ENCODE data around the gene UGT2B7. TPM values are rescaled to one million over a fixed set of nuclear protein-coding genes. Genes with fewer than 3 reads are reported as not detected.

UGT2B7 gene
- total RNA-seq, 6 experiments from 2014 or later = 0.14 to 0.24 (median 0.20) TPM; not detected in 3

- H3K27me3 Mint-ChIP-seq (ENCODE audit: insufficient read depth) = no peaks in the 10 kb centered on the region
- no peak overlapping the region for H3K4me3 Mint-ChIP-seq
- TF ChIP-seq CTCF (IDR thresholded peaks at IDR 0.05) = no peak
- no peak overlapping the region for H3K27ac Mint-ChIP-seq
- H3K36me3 Mint-ChIP-seq (ENCODE audit: low read depth) = no peaks in the 10 kb centered on the region
- DNase-seq = no peak
- H3K9me3 Mint-ChIP-seq = no peaks in the 10 kb centered on the region
- peaks cover 30% of the 10 kb centered on the region for H3K4me1 Mint-ChIP-seq (ENCODE audit: low read depth)
These were observed 6.9 kb upstream of the UGT2B7 start for GRCh38 chr4:69089388-69089787.

DNA sequence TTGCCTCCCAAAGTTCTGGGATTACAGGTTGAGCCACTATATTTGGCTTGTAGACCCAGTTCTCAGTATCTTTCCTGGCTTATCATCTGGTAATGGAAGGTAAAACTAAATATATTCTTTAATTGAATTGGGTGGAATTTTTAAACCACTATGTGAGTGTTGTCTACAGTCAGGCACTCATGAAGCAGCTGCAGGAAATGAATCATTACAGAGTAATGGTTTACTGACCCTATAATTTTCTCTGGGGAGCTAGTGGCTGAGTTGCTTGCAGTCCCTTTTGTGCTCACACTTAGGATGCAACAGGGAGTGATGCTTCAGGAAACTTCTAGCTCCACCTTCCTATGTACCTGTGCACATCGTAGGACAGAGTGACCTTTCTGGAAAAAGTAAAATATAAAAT lies 4.1 kb upstream of the UGT2B7 start:
- no peak overlapping the region; the same call in 1 of the 2 replicates for H3K4me3 Mint-ChIP-seq
- H3K27ac Mint-ChIP-seq = peak overlapping the region; percentile 42
- peaks cover 47% of the 10 kb centered on the region for H3K4me1 Mint-ChIP-seq (ENCODE audit: low read depth)
- H3K27me3 Mint-ChIP-seq (ENCODE audit: insufficient read depth) = no peaks in the 10 kb centered on the region
- TF ChIP-seq CTCF (IDR thresholded peaks at IDR 0.05) = no peak
- no peaks in the 10 kb centered on the region for H3K9me3 Mint-ChIP-seq
- peak; percentile 52 for DNase-seq
- no peaks in the 10 kb centered on the region for H3K36me3 Mint-ChIP-seq (ENCODE audit: low read depth)

- H3K27me3 Mint-ChIP-seq (ENCODE audit: insufficient read depth) = no peaks in the 10 kb centered on the region
- DNase-seq = no peak
- TF ChIP-seq CTCF (IDR thresholded peaks at IDR 0.05) = no peak
- peak overlapping the region; percentile 26; the same call in 1 of the 2 replicates for H3K27ac Mint-ChIP-seq
- no peaks in the 10 kb centered on the region for H3K36me3 Mint-ChIP-seq (ENCODE audit: low read depth)
- peaks cover 49% of the 10 kb centered on the region for H3K4me1 Mint-ChIP-seq (ENCODE audit: low read depth)
- no peak overlapping the region for H3K4me3 Mint-ChIP-seq
- H3K9me3 Mint-ChIP-seq = no peaks in the 10 kb centered on the region
These were observed 3.2 kb upstream of the UGT2B7 start for GRCh38 chr4:69092980-69093568.

DNA sequence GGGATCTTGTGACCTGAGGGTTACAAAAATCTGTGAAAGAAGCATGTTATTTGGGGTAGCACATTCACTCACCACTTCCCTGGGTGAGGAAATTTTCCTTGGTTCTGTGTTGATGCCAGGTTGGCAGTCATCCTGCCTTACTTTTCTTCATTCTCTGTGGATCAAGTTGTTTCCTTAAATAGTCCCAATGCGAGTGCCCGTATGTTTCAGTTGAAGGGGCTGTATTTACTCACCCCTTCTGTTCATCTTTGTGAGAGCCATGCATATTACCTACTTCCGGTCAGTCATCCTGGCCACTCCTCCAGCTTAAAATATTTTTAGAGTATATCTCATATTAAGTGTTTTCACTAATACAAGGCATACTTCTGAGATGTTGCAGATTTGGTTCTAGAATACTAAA lies 2.6 kb upstream of the UGT2B7 start:
- H3K4me1 Mint-ChIP-seq (ENCODE audit: low read depth) = peaks cover 49% of the 10 kb centered on the region
- no peaks in the 10 kb centered on the region for H3K9me3 Mint-ChIP-seq
- H3K27ac Mint-ChIP-seq = no peak overlapping the region; the same call in 1 of the 2 replicates
- no peak overlapping the region for H3K4me3 Mint-ChIP-seq
- no peak for TF ChIP-seq CTCF (IDR thresholded peaks at IDR 0.05)
- no peak for DNase-seq
- H3K27me3 Mint-ChIP-seq (ENCODE audit: insufficient read depth) = no peaks in the 10 kb centered on the region
- no peaks in the 10 kb centered on the region for H3K36me3 Mint-ChIP-seq (ENCODE audit: low read depth)

- DNase-seq = peak; percentile 60
- Mint-ChIP-seq H3K9me3 (no peaks in the 10 kb centered on the region), H3K36me3 (ENCODE audit: low read depth) (no peaks in the 10 kb centered on the region), H3K4me3 (peak overlapping the region; percentile 61), H3K27ac (peak overlapping the region; percentile 73), H3K27me3 (ENCODE audit: insufficient read depth) (no peaks in the 10 kb centered on the region), H3K4me1 (ENCODE audit: low read depth) (peaks cover 49% of the 10 kb centered on the region)
- no peak for TF ChIP-seq CTCF (IDR thresholded peaks at IDR 0.05)
These were observed 958 bp upstream of the UGT2B7 start for GRCh38 chr4:69095301-69095731.
